Neutrophil (primary cell): ENCODE data around the gene PRKRA.

Source experiments
- H3K27ac ChIP-seq: fragments of 200-600 bp; sonication (generic); 2 replicates; pipeline ENCODE4 v1.5.1; 2016; ENCODE audit warnings: mild to moderate bottlenecking, moderate library complexity
- H3K27me3 ChIP-seq: fragments of 200-600 bp; sonication (generic); 2 replicates; pipeline ENCODE4 v1.6.0; 2016; ENCODE audit warnings: mild to moderate bottlenecking
- H3K36me3 ChIP-seq: fragments of 200-600 bp; sonication (generic); 2 replicates; pipeline ENCODE4 v1.5.1; 2017
- H3K4me1 ChIP-seq, 2 experiments: fragments of 200-600 bp in 1 of 2; sonication (generic) in 1 of 2; 1 replicate in 1 of 2; 2 replicates in 1 of 2; pipeline versions ENCODE4 v1.5.1 to v1.6.1; 2013 to 2016; ENCODE audit warnings: low read depth in 1 of 2, low read length in 1 of 2, mild to moderate bottlenecking in 1 of 2, moderate library complexity in 1 of 2; ENCODE audit not compliant: control insufficient read depth in 1 of 2, insufficient read depth in 1 of 2
- H3K4me3 ChIP-seq, 2 experiments: fragments of 200-600 bp in 1 of 2; sonication (generic) in 1 of 2; 1 replicate in 1 of 2; 2 replicates in 1 of 2; pipeline ENCODE4 v1.5.1; 2013 to 2016; ENCODE audit warnings: low read depth in 1 of 2, low read length in 1 of 2, mild to moderate bottlenecking in 1 of 2, moderate library complexity in 1 of 2
- H3K9me3 ChIP-seq: fragments of 200-600 bp; sonication (generic); 2 replicates; pipeline ENCODE4 v1.5.1; 2016
- CTCF ChIP-seq: fragments of 200-600 bp; sonication (generic); IDR thresholded peaks from 2 replicates; pipeline ENCODE4 v1.5.1; 2016; ENCODE audit warnings: antibody characterized with exemption

The PRKRA gene

GRCh38 chr2:178479275-178479616 is 28.3 kb upstream of the PRKRA start:
- peak overlapping the region; percentile 83 to 99 for H3K4me3 ChIP-seq
- H3K27ac ChIP-seq, result peak overlapping the region; percentile 92
- peaks cover 43 to 47% of the 10 kb centered on the region in 2 experiments for H3K4me1 ChIP-seq
- no peaks in the 10 kb centered on the region for H3K27me3 ChIP-seq
- no peaks in the 10 kb centered on the region for H3K9me3 ChIP-seq
- no peak for TF ChIP-seq CTCF
- H3K36me3 ChIP-seq, result no peaks in the 10 kb centered on the region

- peaks cover 43 to 47% of the 10 kb centered on the region in 2 experiments for H3K4me1 ChIP-seq
- H3K36me3 ChIP-seq, result no peaks in the 10 kb centered on the region
- no peaks in the 10 kb centered on the region for H3K27me3 ChIP-seq
- H3K27ac ChIP-seq, result peak within 1 kb of the TSS; percentile 92
- H3K9me3 ChIP-seq, result no peaks in the 10 kb centered on the region
- H3K4me3 ChIP-seq, result peak within 1 kb of the TSS; percentile 83 to 99
- TF ChIP-seq CTCF, result peak; percentile 92
These were observed 27.7 kb upstream of the PRKRA start, which contains the start of gene FKBP7 for GRCh38 chr2:178478439-178479274. Gene FKBP7, minus strand, starts transcription at chr2:178478600. Its CDS starts 101 bp downstream, at chr2:178478499.

GRCh38 chr2:178478130-178478438 is 27.1 kb upstream of the PRKRA start:
- Histone ChIP-seq H3K27ac (peak overlapping the region; percentile 92), H3K27me3 (no peaks in the 10 kb centered on the region), H3K9me3 (no peaks in the 10 kb centered on the region), H3K4me1 (peaks cover 43 to 47% of the 10 kb centered on the region in 2 experiments), H3K36me3 (no peaks in the 10 kb centered on the region), H3K4me3 (peak overlapping the region; percentile 83 to 99)
- TF ChIP-seq CTCF, result no peak

- Histone ChIP-seq H3K4me3 (peak overlapping the region; percentile 83 to 99), H3K9me3 (no peaks in the 10 kb centered on the region), H3K27me3 (no peaks in the 10 kb centered on the region), H3K27ac (peak overlapping the region; percentile 92), H3K4me1 (peaks cover 38 to 42% of the 10 kb centered on the region in 2 experiments), H3K36me3 (no peaks in the 10 kb centered on the region)
- TF ChIP-seq CTCF, result no peak
These were observed 26.6 kb upstream of the PRKRA start for GRCh38 chr2:178477443-178478129.

GRCh38 chr2:178476477-178476876 is 25.5 kb upstream of the PRKRA start:
- no peaks in the 10 kb centered on the region for H3K27me3 ChIP-seq
- H3K9me3 ChIP-seq, result no peaks in the 10 kb centered on the region
- no peaks in the 10 kb centered on the region for H3K36me3 ChIP-seq
- H3K4me3 ChIP-seq, result no peak overlapping the region
- no peak for TF ChIP-seq CTCF
- H3K4me1 ChIP-seq, result peaks cover 27 to 31% of the 10 kb centered on the region in 2 experiments
- no peak overlapping the region for H3K27ac ChIP-seq
